NCI-H187 (cell line): ENCODE results near the gene KRT7.

Experiments used
- DNase-seq, 2 experiments: peaks; one replicate each; lab custom pipeline; 2025; lab: John Stamatoyannopoulos, UW

The KRT7 gene

GRCh38 chr12:52232674-52233461 is at the start of gene KRT7:
Gene KRT7 (plus strand): TSS chr12:52233243. CDS start chr12:52233297, 54 bp downstream.
- DNase-seq, result no peak

GRCh38 chr12:52183544-52183910 is 49.5 kb upstream of the KRT7 start:
- DNase-seq, result no peak

GRCh38 chr12:52183971-52184370 is 49.1 kb upstream of the KRT7 start:
- no peak for DNase-seq

GRCh38 chr12:52184813-52185212 is 48.2 kb upstream of the KRT7 start:
- DNase-seq, result no peak

GRCh38 chr12:52185400-52185967 is 47.6 kb upstream of the KRT7 start:
- DNase-seq, result no peak

- DNase-seq, result no peak
Measured at GRCh38 chr12:52186118-52186840, 46.8 kb upstream of the KRT7 start.

- no peak for DNase-seq
Measured at GRCh38 chr12:52187206-52187605, 45.8 kb upstream of the KRT7 start.

- no peak for DNase-seq
Measured at GRCh38 chr12:52187640-52188039, 45.4 kb upstream of the KRT7 start.

GRCh38 chr12:52188658-52189057 is 44.4 kb upstream of the KRT7 start:
- DNase-seq, result no peak

GRCh38 chr12:52189376-52190174 is 43.5 kb upstream of the KRT7 start:
- DNase-seq, result no peak

GRCh38 chr12:52190860-52191729 is 41.9 kb upstream of the KRT7 start:
- DNase-seq, result no peak

GRCh38 chr12:52191841-52192791 is 40.9 kb upstream of the KRT7 start, which contains the start of gene KRT80:
Gene KRT80 (minus strand): TSS chr12:52192014. CDS start chr12:52191902, 112 bp downstream.
- peak; percentile 44 to 71 for DNase-seq

- DNase-seq, result no peak
Measured at GRCh38 chr12:52193532-52193931, 39.5 kb upstream of the KRT7 start.

- DNase-seq, result no peak
Measured at GRCh38 chr12:52193991-52194390, 39.1 kb upstream of the KRT7 start.

GRCh38 chr12:52195065-52195730 is 37.8 kb upstream of the KRT7 start:
- no peak for DNase-seq

GRCh38 chr12:52197371-52198231 is 35.4 kb upstream of the KRT7 start:
- no peak for DNase-seq

- no peak for DNase-seq
Measured at GRCh38 chr12:52198454-52199215, 34.4 kb upstream of the KRT7 start.
